Activated CD4-positive, alpha-beta T cell treated with anti-CD3 and anti-CD28 coated beads, Interleukin-2, amount 50 U/mL, for 4 hours (primary cell): ENCODE measurements around the gene CENATAC.
A peak's percentile ranks its signal among the peaks of the same experiment; 100 is the strongest.
"Not testable (repeated sequence)": the region's sequence is repeated elsewhere in the genome, so short reads cannot be mapped to it uniquely, and the experiment has no call there.

Experiments used
- DNase-seq, 2 experiments: peaks; one replicate each; pipeline ENCODE4 v3.0.0-alpha.2; 2020

CENATAC gene

DNA sequence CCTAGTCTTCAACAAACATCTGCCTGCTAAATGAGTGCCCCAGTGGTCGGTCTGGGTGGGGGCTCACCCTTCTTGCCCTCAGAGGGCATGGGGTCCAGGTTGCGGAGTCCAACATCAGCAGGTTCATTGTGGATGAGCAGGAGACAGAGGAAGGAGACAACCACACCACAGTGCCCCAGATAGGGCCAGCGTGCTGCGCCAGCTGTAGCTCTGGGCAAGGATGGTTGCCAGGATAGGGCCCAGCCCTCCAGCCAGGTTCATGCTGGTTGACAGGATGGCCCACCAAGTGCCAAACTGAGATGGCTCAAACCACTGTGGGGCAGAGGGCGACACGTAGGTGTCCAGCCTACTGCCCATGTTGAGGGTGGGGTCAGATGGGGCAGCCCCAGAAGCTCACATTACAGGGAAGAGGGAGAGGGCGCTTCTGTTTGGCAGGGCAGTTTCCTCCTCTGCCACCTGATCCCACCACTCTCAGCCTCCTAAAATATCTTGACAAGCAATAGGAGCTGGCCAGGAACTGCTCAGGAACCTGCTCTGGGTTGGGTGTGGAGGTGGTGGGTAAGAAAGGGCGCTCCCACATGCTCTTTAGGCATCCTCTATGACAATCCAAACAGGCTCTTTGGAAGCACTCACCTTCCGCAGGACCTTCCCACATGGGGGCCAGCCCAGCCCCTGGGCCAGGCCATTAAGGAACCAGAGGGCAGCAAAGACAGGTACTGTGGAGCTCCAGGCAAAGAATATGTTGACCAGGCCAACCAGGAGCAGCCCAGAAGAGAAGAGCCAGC is 29.8 kb downstream of the CENATAC start:
- no peak for DNase-seq

DNA sequence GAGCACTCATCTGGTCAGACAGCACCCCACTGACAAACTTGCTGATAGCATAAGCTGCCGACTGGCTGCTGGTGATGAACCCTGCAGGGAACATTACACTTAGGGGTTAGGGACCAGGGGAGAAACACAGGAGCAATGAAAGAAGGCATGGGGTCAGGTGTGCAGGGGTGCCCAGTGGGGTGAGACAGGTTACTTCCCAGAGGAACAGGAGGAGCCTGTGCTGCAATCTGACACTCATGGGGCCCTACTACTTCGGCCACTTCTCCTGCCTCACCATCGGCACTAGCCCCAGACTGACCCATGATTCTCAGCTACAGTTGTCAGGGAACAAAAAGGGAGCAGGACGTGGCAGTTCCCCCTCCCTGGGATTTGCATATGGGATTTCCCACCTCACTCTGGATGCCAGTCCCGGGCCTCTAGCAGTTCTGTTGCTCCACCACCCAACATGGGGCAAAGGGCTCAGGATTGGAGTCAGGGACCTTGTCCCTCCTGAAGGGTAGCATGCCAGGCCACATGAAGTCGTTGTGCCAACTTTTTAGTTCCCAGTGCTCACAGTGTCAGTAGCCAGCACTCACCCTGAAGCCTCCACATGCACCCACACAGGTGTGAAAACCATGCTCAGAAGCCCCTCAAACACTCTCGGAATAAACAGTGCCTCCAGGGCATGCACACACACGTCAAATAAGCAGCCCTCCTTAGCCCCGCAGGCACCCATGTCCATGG is 30.6 kb downstream of the CENATAC start:
- DNase-seq: no peak

DNA sequence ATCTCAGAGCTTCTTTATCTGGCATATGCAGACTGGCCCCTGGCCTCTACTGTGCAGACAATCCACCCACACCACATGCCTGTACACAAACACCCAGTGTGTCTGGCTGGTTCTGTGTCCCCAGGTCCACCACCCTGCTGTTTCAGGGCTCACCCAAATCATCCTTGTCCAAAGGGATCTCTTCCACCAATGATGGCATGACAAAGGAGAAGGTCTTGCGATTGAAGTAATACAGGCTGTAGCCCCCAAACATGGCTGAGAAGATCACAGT is 31.1 kb downstream of the CENATAC start:
- no peak for DNase-seq

DNA sequence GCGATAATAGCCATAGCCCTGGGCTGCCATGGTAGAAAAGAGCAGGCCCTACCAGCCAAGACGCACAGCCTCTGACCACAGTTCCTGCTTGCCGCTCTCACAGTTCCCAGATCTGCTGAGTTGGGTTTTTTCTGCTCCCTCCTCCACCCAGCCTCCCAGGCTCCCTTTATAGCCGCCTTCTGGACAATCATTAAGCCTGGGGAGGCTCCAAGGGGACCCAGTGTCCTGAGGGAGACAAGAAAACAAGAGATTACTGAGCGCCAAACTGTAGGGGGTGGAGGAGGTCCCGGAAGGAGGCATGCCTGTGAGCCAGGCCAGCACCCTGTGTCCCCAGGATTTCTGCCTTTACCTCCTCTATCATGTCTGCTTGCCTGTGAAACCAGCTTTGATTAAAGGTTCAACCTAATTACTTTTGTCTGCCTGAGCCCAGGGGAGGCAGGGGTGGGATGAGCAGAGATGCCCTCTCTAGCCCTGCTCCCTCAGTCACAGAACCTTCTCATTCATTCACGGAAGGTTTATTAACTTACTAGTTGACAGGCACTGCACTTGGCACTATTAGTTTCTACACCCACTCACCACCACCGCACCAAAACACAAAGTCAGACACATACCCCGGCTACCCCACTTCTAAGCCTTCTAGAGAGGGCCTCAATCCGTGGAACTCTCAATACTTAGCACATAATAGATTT is 31.5 kb downstream of the CENATAC start:
- peak; percentile 41 to 42 for DNase-seq

DNA sequence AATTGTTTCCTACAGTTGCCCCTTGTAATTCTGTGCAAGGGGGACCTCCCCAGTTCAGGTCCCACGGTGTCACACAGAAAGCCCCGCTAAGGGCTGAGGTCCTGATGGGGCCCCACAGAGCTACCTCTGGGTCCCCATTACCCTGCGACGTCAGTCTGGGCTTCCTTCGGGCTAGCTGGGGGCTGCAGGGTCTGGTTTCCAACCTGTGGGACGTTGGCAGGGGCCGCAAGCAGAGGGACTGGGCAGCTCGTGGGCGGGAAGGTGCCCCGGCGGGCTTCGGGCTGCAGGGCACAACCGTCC is 32.0 kb downstream of the CENATAC start:
- DNase-seq: no peak

DNA sequence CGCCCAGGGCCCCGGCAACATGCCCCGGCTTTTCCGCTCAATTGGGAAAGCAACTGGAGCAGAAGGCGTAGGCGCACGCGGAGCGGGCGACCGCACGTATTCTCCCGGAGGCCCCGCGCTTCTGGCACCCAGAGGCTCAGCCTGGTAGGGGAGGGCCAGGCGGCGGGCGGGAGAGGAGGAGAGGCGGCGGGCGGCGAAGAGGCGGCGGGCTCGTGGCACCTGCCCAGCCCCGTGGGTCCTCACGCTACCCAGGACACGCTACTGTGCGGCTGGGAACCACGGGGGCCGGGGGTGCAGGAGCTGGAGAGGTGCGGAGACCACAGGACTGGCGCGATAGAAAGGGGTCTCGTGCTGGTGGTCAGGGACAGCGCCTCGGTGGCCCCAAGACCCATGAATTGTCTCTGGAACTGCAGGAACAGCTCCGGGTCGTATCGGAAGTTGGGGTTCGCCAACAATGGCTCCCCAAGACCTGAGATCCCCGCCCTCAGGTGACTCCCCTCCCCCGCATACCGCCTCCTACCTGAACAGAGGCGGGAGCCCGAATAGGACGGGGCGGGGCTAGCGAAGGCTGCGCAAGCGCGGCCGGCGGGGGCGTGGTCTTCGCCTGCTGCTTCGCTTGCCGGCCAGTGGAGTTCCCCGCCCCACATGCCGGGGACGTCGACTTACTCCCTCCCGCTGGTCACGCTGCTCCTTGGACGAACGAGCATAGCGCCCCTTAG is 32.5 kb downstream of the CENATAC start, which contains the start of gene SLC37A4:
TSS of gene SLC37A4 (minus strand) at position 549 of the 719 bp plus-strand sequence.
- peak; percentile 97 to 98 for DNase-seq

DNA sequence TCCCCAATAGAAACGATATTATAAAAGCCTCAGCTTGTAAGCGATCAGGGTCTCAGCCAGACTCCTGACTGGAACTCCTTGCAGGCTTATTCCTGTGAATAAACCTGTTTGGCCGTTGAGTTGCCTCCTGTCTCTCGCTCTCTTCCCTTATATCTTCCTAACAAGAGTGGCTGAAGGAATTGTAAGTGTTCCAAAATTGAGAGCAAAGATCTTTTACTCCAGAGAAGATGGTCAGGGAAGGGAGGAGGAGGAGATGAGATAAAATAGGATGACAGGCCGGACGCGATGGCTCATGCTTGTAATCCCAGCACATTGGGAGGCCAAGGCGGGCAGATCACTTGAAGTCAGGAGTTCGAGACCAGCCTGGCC is 34.0 kb downstream of the CENATAC start:
- DNase-seq: no peak

DNA sequence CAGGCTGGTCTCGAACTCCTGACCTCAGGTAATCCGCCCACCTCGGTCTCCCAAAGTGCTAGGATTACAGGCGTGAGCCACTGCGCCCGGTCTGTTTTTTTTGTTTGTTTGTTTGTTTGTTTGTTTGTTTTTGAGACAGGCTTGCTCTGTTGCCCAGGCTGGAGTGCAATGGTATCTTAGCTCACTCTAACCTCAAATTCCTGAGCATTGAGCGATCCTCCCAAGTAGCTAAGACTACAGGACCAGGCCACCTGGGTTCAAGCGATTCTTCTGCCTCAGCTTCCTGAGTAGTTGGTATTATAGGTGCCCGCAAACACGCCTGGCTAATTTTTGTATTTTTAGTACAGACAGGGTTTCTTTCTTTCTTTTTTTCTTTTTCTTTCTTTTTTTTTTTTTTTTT is 35.5 kb downstream of the CENATAC start:
- not testable (repeated sequence) for DNase-seq

DNA sequence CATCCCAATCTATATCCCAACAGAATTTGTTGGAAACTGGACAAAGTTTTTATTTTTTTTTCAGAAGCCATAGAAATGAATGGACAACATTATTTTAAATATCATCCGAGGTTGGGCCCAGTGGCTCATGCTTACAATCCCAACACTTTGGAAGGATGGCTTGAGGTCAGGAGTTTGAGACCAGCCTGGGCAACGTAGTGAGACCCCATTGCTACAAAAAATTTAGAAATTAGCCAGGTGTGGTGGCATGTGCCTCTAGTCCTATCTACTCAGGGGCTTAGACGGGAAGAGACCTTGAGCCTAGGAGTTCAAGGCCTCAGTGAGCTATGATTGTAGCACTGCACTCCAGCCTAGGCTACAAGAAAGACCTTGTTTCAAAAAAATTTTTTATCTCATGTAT is 36.9 kb downstream of the CENATAC start:
- no peak for DNase-seq

DNA sequence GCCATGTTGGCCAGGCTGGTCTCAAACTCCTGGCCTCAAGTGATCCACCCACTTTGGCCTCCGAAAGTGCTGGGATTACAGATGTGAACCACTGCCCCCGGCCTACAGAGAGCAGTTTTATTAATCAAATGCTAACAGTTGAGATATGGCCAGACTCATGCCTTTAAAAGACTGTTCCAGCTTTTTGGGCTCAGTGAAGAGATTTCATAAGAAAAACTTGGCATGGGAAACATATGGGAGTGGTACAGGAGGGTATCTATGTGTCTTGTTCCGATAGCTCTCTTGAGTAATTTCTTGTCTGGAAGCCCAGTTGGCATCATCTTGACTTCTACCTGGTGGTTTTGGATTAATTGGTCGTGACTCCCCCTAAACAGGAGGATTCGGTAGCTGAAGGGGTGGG is 40.9 kb downstream of the CENATAC start:
- DNase-seq: no peak

DNA sequence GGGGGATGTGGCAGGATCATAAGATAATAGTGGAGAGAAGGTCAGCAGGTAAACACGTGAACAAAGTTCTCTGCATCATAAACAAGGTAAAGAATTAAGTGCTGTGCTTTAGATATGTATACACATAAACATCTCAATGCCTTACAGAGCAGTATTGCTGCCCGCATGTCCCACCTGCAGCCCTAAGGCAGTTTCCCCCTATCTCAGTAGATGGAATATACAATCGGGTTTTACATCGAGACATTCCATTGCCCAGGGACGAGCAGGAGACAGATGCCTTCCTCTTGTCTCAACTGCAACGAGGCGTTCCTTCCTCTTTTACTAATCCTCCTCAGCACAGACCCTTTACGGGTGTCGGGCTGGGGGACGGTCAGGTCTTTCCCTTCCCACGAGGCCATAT is 41.5 kb downstream of the CENATAC start:
- DNase-seq: not testable (repeated sequence)

DNA sequence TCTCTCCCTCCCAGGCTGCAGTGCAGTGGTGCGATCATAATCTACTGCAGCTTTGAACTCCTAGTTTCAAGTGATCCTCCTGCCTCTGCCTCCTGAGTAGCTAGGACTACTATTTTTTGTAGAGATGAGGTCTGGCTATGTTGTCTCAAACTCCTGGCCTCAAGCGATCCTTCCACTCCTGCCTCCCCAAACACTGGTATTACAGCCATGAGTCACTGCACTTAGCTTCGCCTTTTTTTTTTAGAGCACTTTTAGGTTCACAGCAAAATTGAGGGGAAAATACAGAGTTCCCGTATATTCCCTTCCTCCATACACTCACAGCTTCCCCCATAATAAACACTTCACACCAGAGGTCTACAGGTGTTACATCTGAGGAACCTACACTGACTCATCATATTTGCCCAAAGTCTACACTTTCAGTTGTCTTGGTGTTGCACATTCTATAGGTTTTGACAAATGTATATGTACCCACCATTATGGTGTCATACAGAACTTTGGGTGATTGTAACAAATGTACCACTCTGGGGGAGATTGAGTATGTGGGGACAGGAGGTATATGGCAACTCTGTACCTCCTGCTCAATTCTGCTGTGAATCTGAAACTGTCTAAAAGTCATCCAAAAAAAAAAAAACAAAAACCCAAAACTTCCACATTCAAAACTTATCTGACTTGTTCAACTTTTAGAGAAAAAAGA is 44.0 kb downstream of the CENATAC start:
- no peak for DNase-seq

DNA sequence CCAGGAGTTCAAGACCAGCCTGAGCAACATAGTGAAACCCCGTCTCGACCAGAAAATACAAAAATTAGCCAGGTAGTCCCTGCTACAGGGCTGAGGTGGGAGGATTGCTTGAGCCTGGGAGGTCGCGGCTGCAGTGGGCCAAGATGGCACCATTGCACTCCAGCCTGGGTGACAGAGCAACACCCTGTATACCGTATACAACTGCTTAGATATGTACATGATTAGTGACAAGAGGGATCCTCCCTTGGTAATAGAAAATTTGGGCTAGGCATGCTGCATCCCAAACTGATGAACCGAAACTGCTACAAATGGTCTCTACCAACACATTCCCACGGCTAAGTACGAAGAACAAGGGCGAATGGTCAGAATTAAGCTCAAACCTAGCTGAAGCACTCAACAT is 45.0 kb downstream of the CENATAC start:
- no peak for DNase-seq

DNA sequence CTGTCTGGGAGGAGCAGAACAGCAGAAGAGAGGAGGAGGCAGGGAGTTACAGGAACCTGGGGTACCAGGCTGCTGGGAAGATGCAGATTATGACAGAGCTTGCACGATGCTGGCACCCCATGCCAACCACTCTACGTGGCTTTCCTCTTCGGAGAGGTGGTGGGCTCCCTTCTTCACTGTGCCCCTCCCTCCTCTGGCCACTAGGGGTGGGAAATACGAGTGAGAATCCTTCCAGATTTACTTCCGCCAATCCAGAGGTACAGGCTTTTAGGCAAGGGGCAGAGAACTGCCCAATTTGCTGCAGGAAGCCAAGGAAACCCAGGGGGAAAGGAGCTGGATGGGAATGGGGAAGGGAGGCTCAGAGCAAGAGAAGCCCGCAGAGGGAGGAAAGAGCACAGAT is 46.8 kb downstream of the CENATAC start:
- DNase-seq: no peak

DNA sequence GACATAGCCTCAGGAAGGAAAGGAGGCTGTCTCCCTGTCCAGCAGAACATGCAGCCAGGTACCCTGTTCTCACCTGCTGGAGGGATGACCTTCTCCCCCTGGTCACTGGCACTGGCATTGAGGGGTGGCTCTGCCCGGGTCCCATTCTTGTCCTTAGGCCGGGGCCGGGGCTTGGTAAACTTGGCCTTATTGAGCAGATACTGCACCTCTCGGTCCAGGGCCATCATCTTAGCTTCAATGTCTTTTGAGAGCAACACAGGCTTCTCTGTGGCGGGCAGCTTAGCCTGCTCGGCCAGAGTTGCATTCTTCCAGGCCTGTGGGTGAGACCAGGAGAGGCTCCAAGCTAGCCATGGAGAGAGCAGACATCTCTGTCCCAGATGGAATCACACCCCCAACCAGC is 48.6 kb downstream of the CENATAC start:
- DNase-seq: no peak

DNA sequence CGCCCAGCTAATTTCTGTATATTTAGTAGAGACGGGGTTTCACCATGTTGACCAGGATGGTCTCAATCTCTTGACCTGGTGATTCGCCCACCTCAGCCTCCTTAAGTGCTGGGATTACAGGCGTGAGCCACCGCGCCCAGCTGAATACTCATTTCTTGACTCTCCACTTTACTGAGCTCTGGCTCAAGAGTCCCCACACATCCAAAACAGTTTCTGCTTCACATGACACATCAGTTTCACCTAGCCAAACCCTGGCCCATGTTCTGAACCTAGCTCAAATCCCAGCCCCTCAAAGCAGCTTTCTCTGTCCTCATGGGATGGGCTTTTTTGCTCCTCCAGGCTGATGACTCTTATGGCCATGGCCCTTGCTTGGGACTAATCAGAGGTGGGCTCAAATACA is 49.3 kb downstream of the CENATAC start:
- DNase-seq: no peak

DNA sequence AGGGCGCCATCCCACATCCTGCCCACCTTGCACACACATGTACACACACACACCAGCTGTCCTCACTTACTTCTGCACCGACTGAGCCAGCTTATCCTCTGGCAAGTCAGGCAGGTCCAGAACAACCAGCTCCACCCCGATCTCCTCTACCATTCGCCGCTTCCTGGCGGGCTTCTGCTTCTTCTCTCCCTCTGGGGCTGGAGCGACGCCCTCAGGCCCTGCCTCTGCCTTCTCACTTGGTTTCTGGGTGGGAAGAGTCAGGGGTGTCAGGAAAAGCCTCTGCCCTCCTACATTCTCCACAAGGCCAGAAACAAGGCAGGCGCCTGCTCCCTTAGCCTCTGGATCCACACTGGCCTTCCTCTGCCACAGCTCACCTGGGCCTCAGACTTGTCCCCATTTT is 50.7 kb downstream of the CENATAC start:
- DNase-seq: no peak

DNA sequence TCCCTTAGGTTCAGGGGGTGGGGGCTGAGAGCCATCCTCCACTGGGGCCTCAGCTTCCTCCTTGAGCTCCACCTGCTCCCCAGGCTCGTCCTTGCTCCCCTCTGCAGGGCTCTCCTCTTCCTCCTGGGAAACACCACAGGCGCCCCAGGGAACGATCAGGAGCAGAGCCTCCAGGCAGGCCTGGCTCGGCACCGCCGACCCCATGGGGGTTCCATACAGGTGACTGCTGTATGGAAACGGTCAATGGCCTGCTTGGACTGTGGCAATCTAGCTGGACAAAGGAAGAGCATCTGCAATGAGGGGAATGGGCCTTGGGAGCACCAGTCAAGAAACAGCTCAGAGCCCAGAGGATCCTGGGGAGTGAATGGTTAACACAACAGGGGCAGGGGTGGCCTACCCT is 51.1 kb downstream of the CENATAC start:
- DNase-seq: no peak

DNA sequence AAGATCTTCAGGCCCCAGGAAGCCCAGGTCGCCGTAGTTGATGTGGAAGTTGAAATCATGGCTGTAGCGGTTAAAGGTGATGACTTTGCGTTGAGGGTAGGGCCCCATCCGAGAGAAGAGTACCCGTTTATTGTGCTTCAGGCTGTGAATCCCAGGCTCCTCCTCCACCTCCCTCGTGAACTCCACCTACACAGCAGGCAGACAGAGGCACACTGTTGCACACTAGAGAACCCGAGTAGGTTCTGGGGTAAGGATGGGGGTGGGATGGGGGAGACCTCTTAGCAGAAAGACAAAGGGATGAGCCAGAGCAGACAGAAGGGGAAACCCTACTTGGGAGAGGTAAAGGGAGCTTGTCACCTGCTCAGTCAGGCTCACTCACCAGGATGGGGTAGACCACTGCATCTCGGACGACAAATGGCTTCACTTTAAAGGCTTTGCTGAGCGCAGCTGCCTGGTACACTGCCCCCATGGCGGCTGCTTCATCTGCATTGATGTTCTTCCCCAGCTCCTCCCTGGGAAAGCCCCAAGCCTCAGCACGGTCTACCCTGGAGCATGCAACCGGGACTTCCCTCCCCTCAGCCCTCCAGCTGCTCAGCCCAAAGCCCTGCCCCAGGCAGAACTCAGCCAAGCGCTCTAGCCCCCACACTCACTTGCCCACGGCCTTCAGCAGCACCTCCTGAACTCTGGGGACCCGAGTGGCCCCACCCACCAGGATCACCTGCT is 53.7 kb downstream of the CENATAC start:
- DNase-seq: peak in 1 of 2 experiments; percentile 14

DNA sequence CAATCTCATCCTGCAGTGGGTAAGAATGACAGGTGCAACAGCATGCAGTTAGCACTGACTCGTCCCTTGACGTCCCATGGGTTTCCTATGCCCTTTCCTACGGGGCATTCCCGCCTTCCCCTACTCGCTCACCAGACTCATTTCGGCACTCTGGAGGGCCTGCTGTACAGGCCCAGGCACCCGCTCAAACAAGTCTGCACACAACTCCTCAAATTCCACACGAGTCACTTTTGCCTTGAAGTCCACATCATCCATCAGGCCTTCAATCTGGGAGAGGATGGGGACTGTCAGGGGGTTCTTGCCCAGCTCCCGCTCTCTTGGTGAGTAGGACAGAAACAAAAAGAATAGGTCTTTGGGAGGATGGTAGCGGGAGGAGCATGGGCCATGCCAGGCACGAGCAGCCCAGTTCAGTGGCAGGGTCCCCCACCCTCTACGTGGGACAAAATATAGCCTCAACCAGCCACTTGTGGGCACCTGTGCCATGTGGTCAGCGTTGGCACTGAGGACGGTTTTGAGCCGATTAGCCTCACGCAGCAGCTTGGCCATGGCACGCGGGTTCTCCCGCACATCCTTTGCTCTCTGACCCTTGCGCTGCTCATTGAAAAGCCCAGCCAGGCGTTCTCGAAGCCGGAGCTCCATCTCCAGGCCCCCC is 54.4 kb downstream of the CENATAC start:
- no peak for DNase-seq

DNA sequence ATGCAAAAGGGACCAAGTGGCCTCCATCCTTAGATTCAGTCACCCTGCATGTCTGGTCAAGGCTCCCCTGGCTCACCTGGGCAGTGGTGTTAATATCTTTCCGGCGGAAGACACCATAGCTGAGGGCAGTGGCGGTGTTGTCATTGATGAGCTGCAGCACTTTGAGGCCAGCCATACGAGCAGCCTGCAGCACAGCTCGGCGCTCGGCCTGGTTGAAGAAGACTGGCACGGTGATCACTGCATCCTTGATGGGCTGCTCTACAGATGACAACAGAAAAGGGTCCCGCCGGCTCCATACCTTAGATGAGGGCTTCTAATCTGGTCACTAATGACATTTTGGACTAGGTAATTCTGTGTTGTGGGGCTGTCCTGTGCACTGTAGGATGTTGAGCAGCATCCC is 56.5 kb downstream of the CENATAC start:
- no peak for DNase-seq

DNA sequence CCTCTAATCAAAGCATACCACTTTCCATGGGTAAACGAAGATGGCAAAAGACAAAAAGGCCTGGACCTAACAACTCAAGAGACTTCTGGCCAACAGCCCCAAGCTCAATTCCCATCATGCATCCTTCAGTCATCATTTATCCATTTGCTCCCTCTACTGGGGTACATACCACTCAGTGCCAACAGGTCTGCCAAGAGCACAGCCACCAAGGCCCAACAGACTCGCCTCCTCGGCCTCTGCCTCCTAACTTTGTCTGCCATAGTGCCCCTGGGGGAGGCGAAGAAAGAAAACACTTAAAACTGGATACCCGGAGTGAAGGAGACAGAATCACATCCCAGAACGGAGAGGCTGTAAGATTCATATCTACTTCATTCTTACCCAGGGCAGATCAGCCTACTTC is 58.0 kb downstream of the CENATAC start:
- DNase-seq: no peak
